ENCODE results near the gene KRTAP4-16.
"Not testable (repeated sequence)": the region's sequence is repeated elsewhere in the genome, so short reads cannot be mapped to it uniquely, and the experiment has no call there.

DNA sequence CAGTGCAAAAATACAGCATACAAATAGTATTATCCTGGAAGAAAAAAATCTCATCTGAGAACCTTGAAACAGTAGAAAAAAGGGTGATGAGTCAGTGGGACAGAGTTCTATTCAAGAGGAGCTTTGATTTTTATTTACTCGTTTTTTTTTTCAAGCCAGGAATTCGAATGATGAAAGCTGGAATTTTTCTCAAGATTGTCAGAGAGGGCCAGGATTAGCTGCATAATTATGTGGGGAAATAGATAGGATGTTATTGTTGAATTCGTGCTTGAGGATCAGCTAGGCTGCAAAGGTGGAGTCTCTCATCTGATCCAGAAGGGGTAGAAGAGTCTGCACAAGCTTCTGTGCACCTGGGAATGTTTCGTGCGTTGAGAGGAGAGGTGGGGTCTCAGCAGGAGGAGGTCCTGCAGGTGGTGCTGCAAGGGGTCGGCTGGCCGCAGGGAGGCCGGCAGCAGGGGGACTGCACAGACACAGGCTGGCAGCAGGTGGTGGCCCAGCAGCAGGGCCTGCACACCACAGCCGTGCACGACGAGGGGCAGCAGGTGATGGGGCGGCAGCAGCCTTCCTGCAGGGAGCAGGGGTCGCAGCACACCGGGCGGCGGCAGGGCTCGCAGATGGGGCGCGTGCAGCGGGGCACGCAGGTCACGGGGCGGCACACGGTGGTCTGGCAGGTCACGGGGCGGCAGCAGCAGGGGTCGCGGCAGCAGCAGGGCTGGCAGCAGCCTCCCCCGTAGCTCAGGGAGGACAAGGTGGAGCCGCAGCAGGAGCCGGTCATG lies 42.5 kb downstream of the KRTAP4-16 start:
- TF ChIP-seq, protein P1, sequence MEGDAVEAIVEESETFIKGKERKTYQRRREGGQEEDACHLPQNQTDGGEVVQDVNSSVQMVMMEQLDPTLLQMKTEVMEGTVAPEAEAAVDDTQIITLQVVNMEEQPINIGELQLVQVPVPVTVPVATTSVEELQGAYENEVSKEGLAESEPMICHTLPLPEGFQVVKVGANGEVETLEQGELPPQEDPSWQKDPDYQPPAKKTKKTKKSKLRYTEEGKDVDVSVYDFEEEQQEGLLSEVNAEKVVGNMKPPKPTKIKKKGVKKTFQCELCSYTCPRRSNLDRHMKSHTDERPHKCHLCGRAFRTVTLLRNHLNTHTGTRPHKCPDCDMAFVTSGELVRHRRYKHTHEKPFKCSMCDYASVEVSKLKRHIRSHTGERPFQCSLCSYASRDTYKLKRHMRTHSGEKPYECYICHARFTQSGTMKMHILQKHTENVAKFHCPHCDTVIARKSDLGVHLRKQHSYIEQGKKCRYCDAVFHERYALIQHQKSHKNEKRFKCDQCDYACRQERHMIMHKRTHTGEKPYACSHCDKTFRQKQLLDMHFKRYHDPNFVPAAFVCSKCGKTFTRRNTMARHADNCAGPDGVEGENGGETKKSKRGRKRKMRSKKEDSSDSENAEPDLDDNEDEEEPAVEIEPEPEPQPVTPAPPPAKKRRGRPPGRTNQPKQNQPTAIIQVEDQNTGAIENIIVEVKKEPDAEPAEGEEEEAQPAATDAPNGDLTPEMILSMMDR (IDR thresholded peaks at IDR 0.05; ENCODE audit: insufficient read depth, low read depth, low read length) = not testable (repeated sequence)
- not testable (repeated sequence) for TF ChIP-seq EZH2 (IDR thresholded peaks at IDR 0.05; ENCODE audit: insufficient read depth, low read length)
